Ramos (cell line): ENCODE measurements around the gene SRPK1.

Experiments used
- in situ Hi-C: fragments of 300-500 bp; cut with MboI; formaldehyde crosslinking; loops from one replicate; pipeline ENCODE4 v1.14.3; 2022; ENCODE audit warnings: low sequenced_read_pairs; ENCODE audit not compliant: unreplicated experiment

The SRPK1 gene

GRCh38 chr6:35787266-35788218 is 133.4 kb downstream of the SRPK1 start:
- in situ Hi-C loops, result no loop called here

- in situ Hi-C loops, result no loop called here
Observed at GRCh38 chr6:35786810-35787209, 134.1 kb downstream of the SRPK1 start.

- in situ Hi-C loops, result no loop called here
Observed at GRCh38 chr6:35786272-35786671, 134.6 kb downstream of the SRPK1 start.

GRCh38 chr6:35784200-35784599 is 136.7 kb downstream of the SRPK1 start:
- in situ Hi-C loops, result no loop called here
